Ishikawa (cell line): ENCODE results near the gene ALDH5A1.

ENCODE experiments used
- CEBPB ChIP-seq: IDR thresholded peaks from 2 replicates; pipeline ENCODE4 v1.6.1; 2012
- CREB1 ChIP-seq: IDR thresholded peaks from 2 replicates; pipeline ENCODE4 v1.6.1; 2012; ENCODE audit warnings: low read depth
- EGR1 ChIP-seq: IDR thresholded peaks from 2 replicates; pipeline ENCODE4 v1.6.1; 2012
- EP300 ChIP-seq: IDR thresholded peaks from 2 replicates; pipeline ENCODE4 v1.6.1; 2012; ENCODE audit warnings: borderline replicate concordance
- FOXM1 ChIP-seq: IDR thresholded peaks from 2 replicates; pipeline ENCODE4 v1.6.1; 2012; ENCODE audit warnings: low read depth, borderline replicate concordance
- MAX ChIP-seq: IDR thresholded peaks from 2 replicates; pipeline ENCODE4 v1.6.1; 2012
- NFIC ChIP-seq: IDR thresholded peaks from 2 replicates; pipeline ENCODE4 v1.6.1; 2012
- RAD21 ChIP-seq: IDR thresholded peaks from 2 replicates; pipeline ENCODE4 v1.6.1; 2012; ENCODE audit warnings: low read depth
- REST ChIP-seq: IDR thresholded peaks from 2 replicates; pipeline ENCODE4 v1.6.1; 2012; ENCODE audit warnings: low read depth, mild to moderate bottlenecking
- TAF1 ChIP-seq: IDR thresholded peaks from 2 replicates; pipeline ENCODE4 v1.6.1; 2012; ENCODE audit warnings: low read depth, mild to moderate bottlenecking
- TCF12 ChIP-seq: IDR thresholded peaks from 2 replicates; pipeline ENCODE4 v1.6.1; 2012; ENCODE audit warnings: low read depth
- TEAD4 ChIP-seq: IDR thresholded peaks from 2 replicates; pipeline ENCODE4 v1.6.1; 2012
- USF1 ChIP-seq: IDR thresholded peaks from 2 replicates; pipeline ENCODE4 v1.6.1; 2012
- YY1 ChIP-seq: IDR thresholded peaks from 2 replicates; pipeline ENCODE4 v1.6.1; 2012; ENCODE audit warnings: low read depth
- ZBTB7A ChIP-seq: IDR thresholded peaks from 2 replicates; pipeline ENCODE4 v1.6.1; 2012; ENCODE audit warnings: low read depth

ALDH5A1 gene

GRCh38 chr6:24539416-24539815 is 44.6 kb downstream of the ALDH5A1 start:
- TF ChIP-seq TEAD4 (no peak), USF1 (no peak), YY1 (no peak), TCF12 (no peak), CREB1 (no peak), REST (no peak), NFIC (no peak), RAD21 (no peak), EGR1 (no peak), CEBPB (no peak), EP300 (no peak), MAX (no peak), TAF1 (no peak), FOXM1 (no peak), ZBTB7A (no peak)

GRCh38 chr6:24540197-24540596 is 45.4 kb downstream of the ALDH5A1 start:
- TF ChIP-seq REST = no peak
- no peak for TF ChIP-seq YY1
- no peak for TF ChIP-seq EP300
- TF ChIP-seq ZBTB7A = no peak
- TF ChIP-seq NFIC = no peak
- TF ChIP-seq EGR1 = no peak
- TF ChIP-seq USF1 = no peak
- no peak for TF ChIP-seq CREB1
- no peak for TF ChIP-seq RAD21

- no peak for TF ChIP-seq USF1
- TF ChIP-seq RAD21 = no peak
- no peak for TF ChIP-seq EGR1
- no peak for TF ChIP-seq NFIC
- TF ChIP-seq TEAD4 = no peak
- no peak for TF ChIP-seq MAX
These were observed 48.9 kb downstream of the ALDH5A1 start for GRCh38 chr6:24543683-24544082.

GRCh38 chr6:24545183-24545582 is 50.4 kb downstream of the ALDH5A1 start:
- no peak for TF ChIP-seq ZBTB7A
- no peak for TF ChIP-seq NFIC
- no peak for TF ChIP-seq USF1
- no peak for TF ChIP-seq REST
- TF ChIP-seq RAD21 = no peak
- TF ChIP-seq CEBPB = no peak

GRCh38 chr6:24545691-24546090 is 50.9 kb downstream of the ALDH5A1 start:
- TF ChIP-seq USF1 (no peak), MAX (no peak), TAF1 (no peak)
